DND-41 (cell line): ENCODE results near the gene CXorf38.

Experiments used
- ATAC-seq: fragments of 200-7000 bp; cut with Tn5 transposase; 3 replicates; pipeline ENCODE4 v1.9.1; 2021; ENCODE audit warnings: low read depth; ENCODE audit not compliant: insufficient read depth
- DNase-seq: peaks from one replicate; pipeline ENCODE4 v3.0.0-alpha.2; 2020
- H2AFZ ChIP-seq: 2 replicates; pipeline ENCODE4 v1.6.0; 2012; ENCODE audit warnings: low read depth, low read length
- H3K27ac ChIP-seq: 2 replicates; pipeline ENCODE4 v1.5.1; 2012; ENCODE audit warnings: low read length, inconsistent platforms
- H3K27me3 ChIP-seq: fragments of 200-600 bp; sonication (generic); 2 replicates; pipeline ENCODE4 v1.6.0; 2012; ENCODE audit warnings: low read length, mild to moderate bottlenecking, inconsistent platforms; ENCODE audit not compliant: insufficient read depth, poor library complexity
- H3K36me3 ChIP-seq: 2 replicates; pipeline ENCODE4 v1.5.1; 2012; ENCODE audit warnings: low read length, inconsistent platforms; ENCODE audit not compliant: insufficient read depth
- H3K4me1 ChIP-seq: 2 replicates; pipeline ENCODE4 v1.5.1; 2012; ENCODE audit warnings: mild to moderate bottlenecking, low read length; ENCODE audit not compliant: insufficient read depth
- H3K4me2 ChIP-seq: 2 replicates; pipeline ENCODE4 v1.6.0; 2012; ENCODE audit warnings: mild to moderate bottlenecking, moderate library complexity, low read length, inconsistent platforms; ENCODE audit not compliant: insufficient read depth
- H3K4me3 ChIP-seq, 2 experiments: fragments of 200-600 bp in 1 of 2; shearing (Covaris generic) in 1 of 2; 2 replicates each; pipeline ENCODE4 v1.5.1; 2012 to 2016; ENCODE audit warnings: inconsistent platforms in 2 of 2, low read length in 2 of 2, mild to moderate bottlenecking in 2 of 2, low read depth in 1 of 2, moderate library complexity in 1 of 2
- H3K79me2 ChIP-seq: 2 replicates; pipeline ENCODE4 v1.6.0; 2012; ENCODE audit warnings: low read length, inconsistent platforms; ENCODE audit not compliant: insufficient read depth
- H3K9ac ChIP-seq: 2 replicates; pipeline ENCODE4 v1.6.0; 2012; ENCODE audit warnings: low read depth, mild to moderate bottlenecking, inconsistent platforms, low read length, moderate library complexity
- H3K9me3 ChIP-seq: 2 replicates; pipeline ENCODE4 v1.5.1; 2012; ENCODE audit warnings: low read length, moderate library complexity, mild to moderate bottlenecking, inconsistent platforms; ENCODE audit not compliant: insufficient read depth, severe bottlenecking
- H4K20me1 ChIP-seq: 2 replicates; pipeline ENCODE4 v1.6.0; 2012; ENCODE audit warnings: low read length; ENCODE audit not compliant: insufficient read depth
- EZH2 ChIP-seq: IDR thresholded peaks from 3 replicates; pipeline ENCODE4 v1.6.1; 2012; ENCODE audit warnings: borderline replicate concordance, low read depth, mild to moderate bottlenecking, moderate library complexity, low read length, inconsistent platforms; ENCODE audit not compliant: severe bottlenecking
- TF ChIP-seq, protein P1 (sequence below): IDR thresholded peaks from 2 replicates; pipeline ENCODE4 v1.5.1; 2012; ENCODE audit warnings: borderline replicate concordance, low read length, moderate library complexity, mild to moderate bottlenecking; ENCODE audit not compliant: poor library complexity, severe bottlenecking; ENCODE audit errors: extremely low read depth

CXorf38 gene

DNA sequence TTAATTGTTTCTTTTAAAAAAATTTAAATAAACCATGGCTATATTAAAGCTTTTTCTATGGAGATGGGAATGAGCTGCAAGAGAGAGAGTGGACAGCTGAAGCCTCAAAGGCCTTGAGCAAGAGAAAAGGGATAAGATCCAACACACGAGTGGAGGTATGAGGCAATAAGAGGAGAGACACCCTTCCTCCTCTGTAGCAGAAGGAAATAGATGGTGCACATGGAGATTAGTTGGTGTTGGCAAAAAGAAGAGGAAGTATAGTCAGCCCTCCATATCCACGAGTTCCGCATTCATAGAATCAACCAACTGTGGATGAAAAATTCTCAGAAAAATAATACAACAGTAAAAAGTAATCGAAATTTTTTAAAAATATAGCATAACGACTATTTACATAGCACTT, 3.2 kb downstream of the CXorf38 start:
- Histone ChIP-seq H3K27ac (peak overlapping the region; percentile 99), H3K4me3 (peak overlapping the region; percentile 26 to 81; a peak in 3 of 4 replicates), H3K36me3 (peaks cover 16% of the 10 kb centered on the region), H3K79me2 (peaks cover 69% of the 10 kb centered on the region), H3K9ac (peak overlapping the region; percentile 58), H3K4me1 (peaks cover 29% of the 10 kb centered on the region), H3K27me3 (no peaks in the 10 kb centered on the region), H3K4me2 (peak overlapping the region; percentile 97), H2AFZ (no peak overlapping the region), H3K9me3 (no peaks in the 10 kb centered on the region), H4K20me1 (peaks cover 7% of the 10 kb centered on the region)
- ATAC-seq, result no peak
- TF ChIP-seq, protein P1, sequence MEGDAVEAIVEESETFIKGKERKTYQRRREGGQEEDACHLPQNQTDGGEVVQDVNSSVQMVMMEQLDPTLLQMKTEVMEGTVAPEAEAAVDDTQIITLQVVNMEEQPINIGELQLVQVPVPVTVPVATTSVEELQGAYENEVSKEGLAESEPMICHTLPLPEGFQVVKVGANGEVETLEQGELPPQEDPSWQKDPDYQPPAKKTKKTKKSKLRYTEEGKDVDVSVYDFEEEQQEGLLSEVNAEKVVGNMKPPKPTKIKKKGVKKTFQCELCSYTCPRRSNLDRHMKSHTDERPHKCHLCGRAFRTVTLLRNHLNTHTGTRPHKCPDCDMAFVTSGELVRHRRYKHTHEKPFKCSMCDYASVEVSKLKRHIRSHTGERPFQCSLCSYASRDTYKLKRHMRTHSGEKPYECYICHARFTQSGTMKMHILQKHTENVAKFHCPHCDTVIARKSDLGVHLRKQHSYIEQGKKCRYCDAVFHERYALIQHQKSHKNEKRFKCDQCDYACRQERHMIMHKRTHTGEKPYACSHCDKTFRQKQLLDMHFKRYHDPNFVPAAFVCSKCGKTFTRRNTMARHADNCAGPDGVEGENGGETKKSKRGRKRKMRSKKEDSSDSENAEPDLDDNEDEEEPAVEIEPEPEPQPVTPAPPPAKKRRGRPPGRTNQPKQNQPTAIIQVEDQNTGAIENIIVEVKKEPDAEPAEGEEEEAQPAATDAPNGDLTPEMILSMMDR, result no peak
- no peak for TF ChIP-seq EZH2
- DNase-seq, result no peak

DNA sequence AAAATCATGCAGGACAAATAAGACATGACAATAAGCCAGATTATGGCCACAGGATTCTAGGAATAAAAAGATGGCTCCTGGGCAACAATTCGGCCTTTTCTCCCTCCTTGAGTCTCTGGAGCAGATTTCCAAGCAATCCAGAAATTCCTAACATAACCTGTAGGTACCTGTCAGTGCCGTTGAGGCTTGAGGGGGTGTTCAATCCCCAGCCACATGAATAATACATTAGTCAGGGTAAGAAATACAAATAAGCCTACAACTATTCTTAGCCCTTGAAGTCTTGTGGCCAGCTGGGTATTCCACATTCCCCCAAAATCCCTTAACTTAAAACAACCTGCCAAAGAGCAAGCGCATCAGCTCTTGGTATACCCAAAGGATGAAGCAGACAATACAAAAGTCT, 9.7 kb downstream of the CXorf38 start:
- Histone ChIP-seq H3K4me2 (no peak overlapping the region), H3K9ac (no peak overlapping the region), H3K27me3 (no peaks in the 10 kb centered on the region), H3K36me3 (peaks cover 77% of the 10 kb centered on the region), H3K27ac (no peak overlapping the region), H2AFZ (no peak overlapping the region), H4K20me1 (no peaks in the 10 kb centered on the region; the same call in 1 of the 2 replicates), H3K4me1 (no peaks in the 10 kb centered on the region), H3K79me2 (peaks cover 26% of the 10 kb centered on the region), H3K4me3 (no peak overlapping the region), H3K9me3 (no peaks in the 10 kb centered on the region)
- DNase-seq (no peak), ATAC-seq (no peak)
- TF ChIP-seq, protein P1, result no peak
- no peak for TF ChIP-seq EZH2

DNA sequence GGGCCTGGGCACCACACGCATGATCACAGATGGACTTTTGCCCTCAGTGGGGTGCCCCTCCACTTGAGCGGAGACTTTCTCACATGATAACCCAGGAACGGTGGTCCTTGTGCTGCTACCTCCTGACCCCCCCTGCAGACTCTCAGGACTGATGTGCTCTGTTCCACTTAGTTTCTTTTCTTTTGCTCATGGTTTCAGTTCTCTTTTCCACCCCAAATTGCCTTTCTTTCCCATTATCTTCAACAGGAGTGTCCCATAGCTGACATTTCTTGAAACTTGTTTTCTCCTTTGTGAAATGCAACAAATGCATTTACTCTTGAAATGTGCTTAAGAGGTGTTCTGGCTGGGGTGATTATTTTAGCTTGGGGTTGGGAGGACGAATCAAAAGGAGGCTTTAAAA, 15.2 kb downstream of the CXorf38 start:
- H3K9me3 ChIP-seq, result no peaks in the 10 kb centered on the region
- DNase-seq (no peak), ATAC-seq (no peak)
- H3K79me2 ChIP-seq, result no peaks in the 10 kb centered on the region
- no peak overlapping the region for H3K4me3 ChIP-seq
- H3K4me2 ChIP-seq, result no peak overlapping the region
- no peak overlapping the region for H3K27ac ChIP-seq
- TF ChIP-seq, protein P1, result no peak
- TF ChIP-seq EZH2, result no peak
- H3K36me3 ChIP-seq, result peaks cover 84% of the 10 kb centered on the region
- H2AFZ ChIP-seq, result no peak overlapping the region
- no peaks in the 10 kb centered on the region for H3K4me1 ChIP-seq
- H3K9ac ChIP-seq, result no peak overlapping the region
- H4K20me1 ChIP-seq, result no peaks in the 10 kb centered on the region
- no peaks in the 10 kb centered on the region for H3K27me3 ChIP-seq

DNA sequence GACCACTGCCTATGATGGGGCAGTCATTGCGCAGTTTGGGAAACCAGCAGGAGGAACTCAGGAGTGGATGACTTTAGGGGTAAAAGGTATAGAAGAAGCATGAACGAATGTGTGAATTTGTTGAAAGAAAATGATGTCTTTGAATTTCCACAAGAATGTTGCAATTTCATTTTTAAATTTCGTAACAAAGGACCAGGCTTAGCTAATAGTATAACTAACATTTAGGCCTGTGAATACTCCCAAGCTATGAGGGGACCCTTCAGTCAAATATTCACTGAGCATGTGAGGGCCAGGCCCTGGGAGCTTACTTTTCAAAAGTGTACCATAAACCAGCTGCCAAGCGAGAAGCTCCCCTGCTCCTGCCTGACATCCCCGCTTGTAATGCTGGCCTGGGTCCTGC, 18.9 kb downstream of the CXorf38 start:
- no peaks in the 10 kb centered on the region for H3K9me3 ChIP-seq
- H3K9ac ChIP-seq, result no peak overlapping the region
- H3K4me3 ChIP-seq, result no peak overlapping the region
- H3K79me2 ChIP-seq, result no peaks in the 10 kb centered on the region
- DNase-seq, result no peak
- ATAC-seq, result no peak
- no peak overlapping the region for H3K4me2 ChIP-seq
- H3K36me3 ChIP-seq, result peaks cover 50% of the 10 kb centered on the region
- H3K27ac ChIP-seq, result no peak overlapping the region
- H3K4me1 ChIP-seq, result no peaks in the 10 kb centered on the region
- H4K20me1 ChIP-seq, result no peaks in the 10 kb centered on the region
- TF ChIP-seq, protein P1, result no peak
- no peak for TF ChIP-seq EZH2
- no peak overlapping the region for H2AFZ ChIP-seq
- H3K27me3 ChIP-seq, result no peaks in the 10 kb centered on the region
